Breast epithelium (tissue), 4 donors: ENCODE measurements around the gene MEF2B. TPM values are rescaled to one million over a fixed set of nuclear protein-coding genes. Genes with fewer than 3 reads are reported as not detected.

ENCODE experiments used
- DNase-seq, 2 donors: peaks; one replicate each; pipeline ENCODE4 v3.0.0-alpha.2; 2019; ENCODE audit warnings: low spot score in 2 of 2
- H3K27ac ChIP-seq, 2 donors: fragments of 200-600 bp; sonication (generic) in 1 of 2; one replicate each; pipeline ENCODE4 v1.5.1; 2016 to 2019; ENCODE audit warnings: mild to moderate bottlenecking in 1 of 2
- H3K27me3 ChIP-seq, 2 donors: fragments of 200-600 bp; sonication (generic) in 1 of 2; one replicate each; pipeline versions ENCODE4 v1.5.1 to v1.6.0; 2017 to 2019; ENCODE audit warnings: control low read depth in 1 of 2, mild to moderate bottlenecking in 1 of 2
- H3K36me3 ChIP-seq: fragments of 200-600 bp; one replicate; pipeline ENCODE4 v1.5.1; 2019
- H3K4me1 ChIP-seq, 2 donors: fragments of 200-600 bp; sonication (generic); one replicate each; pipeline ENCODE4 v1.5.1; 2016 to 2019; ENCODE audit warnings: control low read depth in 1 of 2
- H3K4me3 ChIP-seq, 3 donors: fragments of 200-600 bp; sonication (generic); 1 replicate in 2 of 3; 2 replicates in 1 of 3; pipeline ENCODE4 v1.5.1; 2016 to 2019; ENCODE audit warnings: mild to moderate bottlenecking in 3 of 3, moderate library complexity in 2 of 3
- H3K9me3 ChIP-seq, 2 donors: fragments of 200-600 bp; sonication (generic) in 1 of 2; one replicate each; pipeline ENCODE4 v1.5.1; 2016 to 2019; ENCODE audit warnings: control low read depth in 1 of 2
- CTCF ChIP-seq, 3 donors: fragments of 450-650 bp; IDR thresholded peaks; one replicate each; pipeline ENCODE4 v1.5.1; 2016 to 2017; ENCODE audit warnings: antibody characterized with exemption in 3 of 3, mild to moderate bottlenecking in 3 of 3, moderate library complexity in 3 of 3
- POLR2A ChIP-seq: fragments of 450-650 bp; IDR thresholded peaks from one replicate; pipeline ENCODE4 v1.6.1; 2016; ENCODE audit warnings: antibody characterized with exemption, mild to moderate bottlenecking, moderate library complexity
- POLR2AphosphoS5 ChIP-seq, 3 donors: sonication (generic); formaldehyde crosslinking; IDR thresholded peaks; one replicate each; pipeline ENCODE4 v1.6.1; 2017; ENCODE audit warnings: antibody characterized with exemption in 3 of 3
- intact Hi-C: fragments of 100-400 bp; cut with DNase I; formaldehyde crosslinking; loops from one replicate; pipeline ENCODE4 v1.15.1; 2023; ENCODE audit warnings: low total_unique reads
- total RNA-seq, 3 donors: library from RNA; depleted of rRNA; stranded (reverse); fragments of >200 nt; gene quantifications; one replicate each; pipeline ENCODE4 v1.1.0, GENCODE V29; 2016

Gene MEF2B
- total RNA-seq, 3 donors from 2014 or later, result 0.59 to 0.64 TPM; not detected in 1

GRCh38 chr19:19146865-19147264 lies 23.2 kb downstream of the MEF2B start:
- Histone ChIP-seq H3K4me1 (no peaks in the 10 kb centered on the region), H3K36me3 (no peaks in the 10 kb centered on the region), H3K9me3 (no peaks in the 10 kb centered on the region), H3K4me3 (no peak overlapping the region), H3K27ac (no peak overlapping the region), H3K27me3 (no peaks in the 10 kb centered on the region)
- no peak for TF ChIP-seq POLR2AphosphoS5 (IDR thresholded peaks at IDR 0.05)
- TF ChIP-seq POLR2A, result no peak
- no peak for TF ChIP-seq CTCF (IDR thresholded peaks at IDR 0.05)
- DNase-seq, result no peak
- intact Hi-C loops, result no loop called here

- H3K27ac ChIP-seq, result peak overlapping the region; percentile 3 to 41
- intact Hi-C loops, result no loop called here
- no peaks in the 10 kb centered on the region for H3K4me1 ChIP-seq
- peak; percentile 75 to 83 for DNase-seq
- no peaks in the 10 kb centered on the region for H3K36me3 ChIP-seq
- no peaks in the 10 kb centered on the region for H3K9me3 ChIP-seq
- peak overlapping the region in 2 of 3 donors; percentile 39 to 53 for H3K4me3 ChIP-seq
- H3K27me3 ChIP-seq, result no peaks in the 10 kb centered on the region
- TF ChIP-seq POLR2AphosphoS5 (IDR thresholded peaks at IDR 0.05) (peak in 1 of 3 donors; percentile 16), POLR2A (no peak), CTCF (IDR thresholded peaks at IDR 0.05) (peak; percentile 89 to 99 (median 94))
These were observed 24.1 kb downstream of the MEF2B start for GRCh38 chr19:19145684-19146608.

GRCh38 chr19:19145281-19145680 lies 24.8 kb downstream of the MEF2B start:
- no peaks in the 10 kb centered on the region for H3K27me3 ChIP-seq
- H3K27ac ChIP-seq, result peak overlapping the region in 1 of 2 donors; percentile 3
- TF ChIP-seq CTCF (IDR thresholded peaks at IDR 0.05) (no peak), POLR2AphosphoS5 (IDR thresholded peaks at IDR 0.05) (no peak), POLR2A (no peak)
- H3K36me3 ChIP-seq, result no peaks in the 10 kb centered on the region
- no peaks in the 10 kb centered on the region for H3K4me1 ChIP-seq
- peak overlapping the region in 2 of 3 donors; percentile 39 to 53 for H3K4me3 ChIP-seq
- intact Hi-C loops, result no loop called here
- H3K9me3 ChIP-seq, result no peaks in the 10 kb centered on the region
- DNase-seq, result no peak

- Histone ChIP-seq H3K4me3 (no peak overlapping the region), H3K4me1 (no peaks in the 10 kb centered on the region), H3K27ac (no peak overlapping the region), H3K27me3 (no peaks in the 10 kb centered on the region), H3K36me3 (no peaks in the 10 kb centered on the region), H3K9me3 (no peaks in the 10 kb centered on the region)
- no peak for DNase-seq
- TF ChIP-seq POLR2AphosphoS5 (IDR thresholded peaks at IDR 0.05) (no peak), POLR2A (no peak), CTCF (IDR thresholded peaks at IDR 0.05) (no peak)
- intact Hi-C loops, result no loop called here
These were observed 27.7 kb downstream of the MEF2B start for GRCh38 chr19:19142347-19142746.

GRCh38 chr19:19140476-19140875 lies 29.6 kb downstream of the MEF2B start:
- intact Hi-C loops, result no loop called here
- Histone ChIP-seq H3K9me3 (no peaks in the 10 kb centered on the region), H3K27me3 (no peaks in the 10 kb centered on the region), H3K27ac (no peak overlapping the region), H3K4me1 (no peaks in the 10 kb centered on the region), H3K4me3 (no peak overlapping the region), H3K36me3 (no peaks in the 10 kb centered on the region)
- DNase-seq, result no peak
- TF ChIP-seq POLR2A, result no peak
- TF ChIP-seq POLR2AphosphoS5 (IDR thresholded peaks at IDR 0.05), result no peak
- TF ChIP-seq CTCF (IDR thresholded peaks at IDR 0.05), result no peak
